GM18907 (cell line): Measurements from ENCODE around the gene NEK6.
"Not testable (repeated sequence)": the region's sequence is repeated elsewhere in the genome, so short reads cannot be mapped to it uniquely, and the experiment has no call there.

Source experiments
- ATAC-seq: cut with Tn5 transposase; IDR thresholded peaks from one replicate; pipeline ENCODE4 v1.9.1; 2021; ENCODE audit warnings: mild to moderate bottlenecking, moderate library complexity; ENCODE audit not compliant: unreplicated experiment

The NEK6 gene

GRCh38 chr9:124225945-124226344 lies 31.8 kb upstream of the NEK6 start:
- no peak for ATAC-seq

- ATAC-seq, result no peak
These were observed 29.2 kb upstream of the NEK6 start for GRCh38 chr9:124228516-124228915.

DNA sequence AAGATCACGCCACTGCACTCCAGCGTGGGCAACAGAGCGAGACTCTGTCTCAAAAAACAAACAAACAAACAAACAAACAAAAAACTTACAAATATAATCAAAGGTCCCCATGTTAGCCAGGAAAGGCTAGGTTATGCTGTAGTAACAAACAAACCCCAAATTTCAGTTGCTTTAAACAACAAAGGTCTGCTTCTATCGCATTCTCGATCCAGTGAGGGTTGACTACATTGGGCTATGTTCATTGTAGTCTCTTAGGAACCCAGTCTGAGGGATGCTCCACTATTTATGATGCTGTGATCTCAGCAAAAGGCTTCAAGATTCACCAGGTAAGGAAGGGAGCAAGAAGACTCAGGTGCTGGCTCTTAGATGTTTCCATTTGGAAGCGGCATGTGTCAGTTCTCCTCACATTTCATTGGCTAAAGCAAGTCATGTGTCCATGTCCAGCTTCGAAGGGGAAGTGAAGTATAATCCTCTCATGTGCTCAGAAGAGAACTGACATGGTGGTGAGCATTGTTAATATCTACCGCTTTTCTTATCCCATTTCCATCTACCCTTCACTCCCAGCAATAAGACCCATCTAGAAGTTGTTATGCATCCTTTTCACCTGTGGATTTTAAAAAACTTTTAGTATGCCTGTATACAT lies 26.5 kb upstream of the NEK6 start:
- no peak for ATAC-seq

- ATAC-seq, result peak; percentile 24
These were observed 19.1 kb upstream of the NEK6 start for GRCh38 chr9:124238546-124239140.

GRCh38 chr9:124239249-124240073 lies 18.3 kb upstream of the NEK6 start:
- ATAC-seq, result peak; percentile 74

GRCh38 chr9:124242331-124243194 lies 15.2 kb upstream of the NEK6 start:
- no peak for ATAC-seq

DNA sequence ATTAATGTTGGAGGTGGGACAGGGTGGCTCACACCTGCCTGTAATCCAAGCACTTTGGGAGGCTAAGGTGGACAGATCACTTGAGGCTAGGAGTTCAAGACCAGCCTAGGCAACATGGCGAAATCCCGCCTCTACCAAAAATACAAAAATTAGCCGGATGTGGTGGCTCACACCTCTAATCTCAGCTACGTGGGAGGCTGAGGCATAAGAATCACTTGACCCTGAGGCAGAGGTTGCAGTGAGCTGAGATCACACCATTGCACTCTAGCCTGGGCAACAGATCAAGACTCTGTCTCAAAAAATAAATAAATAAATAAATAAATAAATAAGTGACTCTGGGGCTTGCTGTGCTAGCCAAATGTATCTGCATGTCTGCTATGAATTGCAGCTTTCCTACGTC lies 10.4 kb upstream of the NEK6 start:
- ATAC-seq, result not testable (repeated sequence)

- no peak for ATAC-seq
These were observed 9.7 kb upstream of the NEK6 start for GRCh38 chr9:124248066-124248465.

DNA sequence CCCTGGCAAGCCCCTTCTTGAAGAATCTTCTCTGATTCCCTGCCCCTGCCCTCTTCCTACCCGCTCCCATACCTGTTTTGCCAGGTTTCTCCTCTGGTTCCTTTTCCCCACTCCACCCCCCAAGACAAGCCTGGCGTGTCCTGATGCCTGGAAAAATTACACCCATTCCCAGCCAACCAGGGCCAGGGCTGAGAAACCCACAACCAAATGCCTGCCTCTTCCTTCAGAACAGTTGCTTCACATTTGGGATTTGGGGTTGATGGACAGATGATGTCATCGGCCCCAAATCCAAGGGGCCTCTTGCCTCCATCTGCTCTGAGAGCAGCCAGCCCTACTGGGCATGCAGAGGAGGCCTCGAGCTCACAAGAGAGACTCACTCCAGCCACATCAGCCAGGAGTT lies 8.8 kb upstream of the NEK6 start:
- no peak for ATAC-seq

GRCh38 chr9:124251204-124251603 lies 6.5 kb upstream of the NEK6 start:
- ATAC-seq, result no peak

- no peak for ATAC-seq
These were observed 6.0 kb upstream of the NEK6 start for GRCh38 chr9:124251605-124252378.

DNA sequence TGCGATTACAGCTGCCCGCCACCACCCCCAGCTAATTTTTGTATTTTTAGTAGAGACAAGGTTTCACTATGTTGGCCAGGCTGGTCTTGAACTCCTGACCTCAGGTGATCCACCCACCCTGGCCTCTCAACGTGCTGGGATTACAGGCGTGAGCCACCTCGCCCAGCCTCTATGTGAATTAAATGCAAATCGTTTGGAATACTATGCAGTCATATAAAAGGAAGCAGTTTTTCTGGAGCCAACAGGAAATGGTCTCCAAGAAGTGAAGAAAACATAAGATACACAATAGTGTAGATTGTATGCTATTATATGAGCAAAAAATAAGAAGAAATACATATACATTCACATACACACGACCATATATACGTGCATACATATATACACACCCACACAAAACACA lies 4.9 kb upstream of the NEK6 start:
- ATAC-seq, result not testable (repeated sequence)

- peak; percentile 56 for ATAC-seq
These were observed 3.5 kb upstream of the NEK6 start for GRCh38 chr9:124254261-124254682.

- ATAC-seq, result no peak
These were observed 2.5 kb upstream of the NEK6 start for GRCh38 chr9:124255222-124255621.

- ATAC-seq, result no peak
These were observed 1.2 kb upstream of the NEK6 start for GRCh38 chr9:124256517-124257069.

- no peak for ATAC-seq
These were observed 492 bp upstream of the NEK6 start for GRCh38 chr9:124257070-124257843.

GRCh38 chr9:124258607-124259157 lies 933 bp downstream of the NEK6 start:
- no peak for ATAC-seq

DNA sequence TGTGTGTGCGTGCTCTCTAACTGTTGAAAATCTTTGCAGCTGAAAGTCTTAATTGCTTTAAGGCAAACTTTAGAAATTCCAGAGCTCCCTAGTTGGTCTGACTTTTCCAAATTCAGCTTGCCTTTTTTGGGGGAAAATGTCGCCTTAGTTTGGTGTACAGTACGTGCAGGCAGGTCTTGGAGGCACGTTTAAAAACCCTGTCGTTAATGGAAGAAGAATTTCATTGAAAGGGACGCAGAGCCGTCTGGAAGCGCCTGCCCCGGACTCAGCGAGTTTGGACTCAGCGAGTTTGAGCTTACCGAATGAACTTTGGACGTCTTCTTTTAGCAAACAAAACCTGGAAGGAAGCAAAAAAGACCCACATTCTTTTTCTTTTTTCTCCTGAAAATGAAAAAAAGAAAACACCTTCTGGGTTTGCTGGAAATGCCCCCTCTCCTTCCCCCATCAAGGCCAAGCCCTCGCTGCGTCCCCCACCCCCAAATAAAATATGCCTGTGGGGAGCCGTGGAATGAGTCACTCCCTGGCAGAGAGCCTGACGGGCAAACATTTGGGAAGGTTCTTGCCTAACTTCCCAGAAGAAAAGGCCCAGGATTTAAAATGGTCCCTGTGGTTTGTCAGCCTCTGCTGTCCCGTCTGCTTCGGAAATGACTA lies 1.5 kb downstream of the NEK6 start:
- ATAC-seq, result no peak
